ENCODE results near the gene GPC6.
A peak's percentile ranks its signal among the peaks of the same experiment; 100 is the strongest.

GPC6 gene

GRCh38 chr13:94431574-94431973, 1205.0 kb downstream of the GPC6 start:
- no peaks in the 10 kb centered on the region for H3K27me3 ChIP-seq (ENCODE audit: insufficient read depth, low read length)
- H2BK12ac ChIP-seq (ENCODE audit: low read length): no peak overlapping the region
- no peak overlapping the region for H3K4me3 ChIP-seq (ENCODE audit: low read depth, low read length)
- H2BK120ac ChIP-seq (ENCODE audit: insufficient read depth, low read length, poor library complexity): no peak overlapping the region
- no CpG with 5 or more reads among the region's 2 CpGs for WGBS (ENCODE audit: extremely low coverage, insufficient coverage, insufficient read length)
- no peak overlapping the region for H3K23ac ChIP-seq (ENCODE audit: low read length)
- H2BK5ac ChIP-seq (ENCODE audit: low read depth, low read length, poor library complexity): no peak overlapping the region
- H3K4ac ChIP-seq (ENCODE audit: low read depth, low read length): no peak overlapping the region
- no peak overlapping the region for H2AFZ ChIP-seq (ENCODE audit: insufficient read depth, low read length, poor library complexity)
- H4K12ac ChIP-seq (ENCODE audit: low read depth, low read length): no peak overlapping the region
- no peak overlapping the region for H3K27ac ChIP-seq (ENCODE audit: low read depth, low read length)
- no peaks in the 10 kb centered on the region for H3K9me3 ChIP-seq (ENCODE audit: insufficient read depth, low read depth, low read length)
- no peak overlapping the region for H4K91ac ChIP-seq (ENCODE audit: low read depth, low read length)
- H3K9ac ChIP-seq (ENCODE audit: low read length): no peak overlapping the region
- H3K36me3 ChIP-seq (ENCODE audit: control insufficient read depth in 1 of 2, insufficient read depth in 2 of 2, low read length in 2 of 2): no peaks in the 10 kb centered on the region
- no peak overlapping the region for H3K14ac ChIP-seq (ENCODE audit: low read length)
- no peak overlapping the region for H3K18ac ChIP-seq (ENCODE audit: low read length)
- H3K79me1 ChIP-seq (ENCODE audit: low read length): no peaks in the 10 kb centered on the region
- H3K79me2 ChIP-seq (ENCODE audit: control insufficient read depth, insufficient read depth, low read length, poor library complexity): no peaks in the 10 kb centered on the region
- no peak overlapping the region for H2AK5ac ChIP-seq (ENCODE audit: low read length)
- no peaks in the 10 kb centered on the region for H3K4me1 ChIP-seq (ENCODE audit: control insufficient read depth in 1 of 2, insufficient read depth in 2 of 2, low read length in 2 of 2)
- no peak overlapping the region for H4K8ac ChIP-seq (ENCODE audit: low read depth, low read length)
- no peak for DNase-seq
- H3K4me2 ChIP-seq (ENCODE audit: low read length): no peak overlapping the region

GRCh38 chr13:94431987-94432386, 1205.4 kb downstream of the GPC6 start:
- Histone ChIP-seq H3K14ac (ENCODE audit: low read length) (no peak overlapping the region), H3K9ac (ENCODE audit: low read length) (no peak overlapping the region), H3K4me2 (ENCODE audit: low read length) (no peak overlapping the region), H3K23ac (ENCODE audit: low read length) (no peak overlapping the region), H2BK12ac (ENCODE audit: low read length) (no peak overlapping the region), H3K79me1 (ENCODE audit: low read length) (no peaks in the 10 kb centered on the region), H3K79me2 (ENCODE audit: control insufficient read depth, insufficient read depth, low read length, poor library complexity) (no peaks in the 10 kb centered on the region), H2AFZ (ENCODE audit: insufficient read depth, low read length, poor library complexity) (no peak overlapping the region), H2BK5ac (ENCODE audit: low read depth, low read length, poor library complexity) (no peak overlapping the region), H3K4me3 (ENCODE audit: low read depth, low read length) (no peak overlapping the region), H3K18ac (ENCODE audit: low read length) (no peak overlapping the region), H4K91ac (ENCODE audit: low read depth, low read length) (no peak overlapping the region), H2BK120ac (ENCODE audit: insufficient read depth, low read length, poor library complexity) (no peak overlapping the region), H2AK5ac (ENCODE audit: low read length) (no peak overlapping the region), H3K27me3 (ENCODE audit: insufficient read depth, low read length) (no peaks in the 10 kb centered on the region), H4K12ac (ENCODE audit: low read depth, low read length) (no peak overlapping the region), H3K9me3 (ENCODE audit: insufficient read depth, low read depth, low read length) (no peaks in the 10 kb centered on the region), H4K8ac (ENCODE audit: low read depth, low read length) (no peak overlapping the region), H3K4me1 (ENCODE audit: control insufficient read depth in 1 of 2, insufficient read depth in 2 of 2, low read length in 2 of 2) (no peaks in the 10 kb centered on the region), H3K27ac (ENCODE audit: low read depth, low read length) (no peak overlapping the region), H3K36me3 (ENCODE audit: control insufficient read depth in 1 of 2, insufficient read depth in 2 of 2, low read length in 2 of 2) (no peaks in the 10 kb centered on the region), H3K4ac (ENCODE audit: low read depth, low read length) (no peak overlapping the region)
- no peak for DNase-seq

- H2BK5ac ChIP-seq (ENCODE audit: low read depth, low read length, poor library complexity): no peak overlapping the region
These were observed 1206.7 kb downstream of the GPC6 start for GRCh38 chr13:94433055-94433961.

GRCh38 chr13:94435604-94436226, 1209.1 kb downstream of the GPC6 start:
- Histone ChIP-seq H3K27ac (ENCODE audit: low read depth, low read length) (no peak overlapping the region), H2BK120ac (ENCODE audit: insufficient read depth, low read length, poor library complexity) (no peak overlapping the region), H3K4me1 (ENCODE audit: control insufficient read depth in 1 of 2, insufficient read depth in 2 of 2, low read length in 2 of 2) (no peaks in the 10 kb centered on the region), H2AK5ac (ENCODE audit: low read length) (no peak overlapping the region), H2BK12ac (ENCODE audit: low read length) (no peak overlapping the region), H3K4me2 (ENCODE audit: low read length) (no peak overlapping the region), H4K91ac (ENCODE audit: low read depth, low read length) (no peak overlapping the region), H3K4ac (ENCODE audit: low read depth, low read length) (no peak overlapping the region), H3K9me3 (ENCODE audit: insufficient read depth, low read depth, low read length) (no peaks in the 10 kb centered on the region), H3K23ac (ENCODE audit: low read length) (no peak overlapping the region), H3K4me3 (ENCODE audit: low read depth, low read length) (no peak overlapping the region), H3K79me1 (ENCODE audit: low read length) (no peaks in the 10 kb centered on the region), H2BK5ac (ENCODE audit: low read depth, low read length, poor library complexity) (no peak overlapping the region), H3K79me2 (ENCODE audit: control insufficient read depth, insufficient read depth, low read length, poor library complexity) (no peaks in the 10 kb centered on the region), H4K8ac (ENCODE audit: low read depth, low read length) (no peak overlapping the region), H4K12ac (ENCODE audit: low read depth, low read length) (no peak overlapping the region), H3K36me3 (ENCODE audit: control insufficient read depth in 1 of 2, insufficient read depth in 2 of 2, low read length in 2 of 2) (no peaks in the 10 kb centered on the region), H3K9ac (ENCODE audit: low read length) (no peak overlapping the region), H3K27me3 (ENCODE audit: insufficient read depth, low read length) (no peaks in the 10 kb centered on the region), H3K18ac (ENCODE audit: low read length) (no peak overlapping the region), H2AFZ (ENCODE audit: insufficient read depth, low read length, poor library complexity) (no peak overlapping the region), H3K14ac (ENCODE audit: low read length) (no peak overlapping the region)
- DNase-seq: peak in 1 of 2 donors; percentile 65
- no CpG with 5 or more reads among the region's 4 CpGs for WGBS (ENCODE audit: extremely low coverage, insufficient coverage, insufficient read length)

More at GRCh38 chr13:94433055-94433961, 1206.7 kb downstream of the GPC6 start:
- Histone ChIP-seq H3K14ac (ENCODE audit: low read length) (no peak overlapping the region), H2BK12ac (ENCODE audit: low read length) (no peak overlapping the region), H3K18ac (ENCODE audit: low read length) (no peak overlapping the region), H2BK120ac (ENCODE audit: insufficient read depth, low read length, poor library complexity) (no peak overlapping the region), H3K27me3 (ENCODE audit: insufficient read depth, low read length) (no peaks in the 10 kb centered on the region), H3K36me3 (ENCODE audit: control insufficient read depth in 1 of 2, insufficient read depth in 2 of 2, low read length in 2 of 2) (no peaks in the 10 kb centered on the region), H2AFZ (ENCODE audit: insufficient read depth, low read length, poor library complexity) (no peak overlapping the region), H4K12ac (ENCODE audit: low read depth, low read length) (no peak overlapping the region), H3K4me3 (ENCODE audit: low read depth, low read length) (no peak overlapping the region), H3K23ac (ENCODE audit: low read length) (no peak overlapping the region), H2AK5ac (ENCODE audit: low read length) (no peak overlapping the region), H3K79me1 (ENCODE audit: low read length) (no peaks in the 10 kb centered on the region), H4K91ac (ENCODE audit: low read depth, low read length) (no peak overlapping the region), H3K4me1 (ENCODE audit: control insufficient read depth in 1 of 2, insufficient read depth in 2 of 2, low read length in 2 of 2) (no peaks in the 10 kb centered on the region), H3K79me2 (ENCODE audit: control insufficient read depth, insufficient read depth, low read length, poor library complexity) (no peaks in the 10 kb centered on the region), H3K4ac (ENCODE audit: low read depth, low read length) (no peak overlapping the region), H3K9me3 (ENCODE audit: insufficient read depth, low read depth, low read length) (no peaks in the 10 kb centered on the region), H4K8ac (ENCODE audit: low read depth, low read length) (no peak overlapping the region), H3K9ac (ENCODE audit: low read length) (no peak overlapping the region), H3K4me2 (ENCODE audit: low read length) (no peak overlapping the region), H3K27ac (ENCODE audit: low read depth, low read length) (no peak overlapping the region)
- peak; percentile 3 to 27 for DNase-seq
- no CpG with 5 or more reads among the region's 19 CpGs for WGBS (ENCODE audit: extremely low coverage, insufficient coverage, insufficient read length)
